ENCODE measurements around the gene PPFIA3.

GRCh38 chr19:49155820-49156346, 36.5 kb downstream of the PPFIA3 start:
- no peak for TF ChIP-seq POLR2A (IDR thresholded peaks at IDR 0.05)
- no peak for TF ChIP-seq CTCF (IDR thresholded peaks at IDR 0.05)

All from esophagus squamous epithelium (tissue), 4 donors.